ENCODE measurements around the gene FDPS.
"Not testable (repeated sequence)": the region's sequence is repeated elsewhere in the genome, so short reads cannot be mapped to it uniquely, and the experiment has no call there.

Gene FDPS

GRCh38 chr1:155320661-155321617 is 12.3 kb downstream of the FDPS start, which contains the start of gene RUSC1:
RUSC1 (plus strand) TSS chr1:155320894; CDS start chr1:155321774, 880 bp downstream.
- DNase-seq, result no peak

GRCh38 chr1:155321639-155322503 is 13.2 kb downstream of the FDPS start:
- no peak for DNase-seq

- no peak for DNase-seq
Measured at GRCh38 chr1:155322571-155322952, 13.9 kb downstream of the FDPS start.

- peak; percentile 94 for DNase-seq
Measured at GRCh38 chr1:155322953-155323728, 14.5 kb downstream of the FDPS start.

GRCh38 chr1:155323729-155324036 is 15.0 kb downstream of the FDPS start:
- DNase-seq, result peak; percentile 83

- peak; percentile 98 for DNase-seq
Measured at GRCh38 chr1:155324037-155324716, 15.5 kb downstream of the FDPS start.

- DNase-seq, result peak; percentile 48
Measured at GRCh38 chr1:155324717-155325602, 16.3 kb downstream of the FDPS start.

GRCh38 chr1:155325603-155325893 is 16.9 kb downstream of the FDPS start:
- DNase-seq, result no peak

- DNase-seq, result no peak
Measured at GRCh38 chr1:155326020-155326526, 17.4 kb downstream of the FDPS start.

- DNase-seq, result no peak
Measured at GRCh38 chr1:155326631-155327037, 18.0 kb downstream of the FDPS start.

GRCh38 chr1:155327981-155328380 is 19.3 kb downstream of the FDPS start:
- no peak for DNase-seq

GRCh38 chr1:155328856-155329255 is 20.2 kb downstream of the FDPS start:
- DNase-seq, result not testable (repeated sequence)

- DNase-seq, result no peak
Measured at GRCh38 chr1:155329980-155330598, 21.4 kb downstream of the FDPS start.

- DNase-seq, result no peak
Measured at GRCh38 chr1:155334962-155335361, 26.3 kb downstream of the FDPS start.

GRCh38 chr1:155339515-155340097 is 30.9 kb downstream of the FDPS start:
- no peak for DNase-seq

GRCh38 chr1:155342842-155343241 is 34.2 kb downstream of the FDPS start:
- no peak for DNase-seq

- no peak for DNase-seq
Measured at GRCh38 chr1:155352631-155353030, 44.0 kb downstream of the FDPS start.

GRCh38 chr1:155360051-155360450 is 51.4 kb downstream of the FDPS start:
- DNase-seq, result no peak

All from NCI-H1694 (cell line).